ENCODE results near the gene NOS3. TPM values are rescaled to one million over a fixed set of nuclear protein-coding genes. Genes with fewer than 3 reads are reported as not detected.

The NOS3 gene
- total and polyA plus RNA-seq, 7 donors: 1.4 to 13.2 (median 5.8) TPM

- Histone ChIP-seq H3K9me3 (no peaks in the 10 kb centered on the region), H3K27ac (no peak overlapping the region), H3K36me3 (ENCODE audit: insufficient read depth in 1 of 2, low read depth in 1 of 2) (no peaks in the 10 kb centered on the region), H3K4me1 (peaks cover 13% of the 10 kb centered on the region), H3K4me3 (no peak overlapping the region), H3K27me3 (ENCODE audit: insufficient read depth in 3 of 3, low read length in 2 of 3) (peaks cover 0 to 2% (median 0%) of the 10 kb centered on the region in 3 donors)
- intact Hi-C loops (cut with DNase I): no loop called here
- TF ChIP-seq, protein P1, sequence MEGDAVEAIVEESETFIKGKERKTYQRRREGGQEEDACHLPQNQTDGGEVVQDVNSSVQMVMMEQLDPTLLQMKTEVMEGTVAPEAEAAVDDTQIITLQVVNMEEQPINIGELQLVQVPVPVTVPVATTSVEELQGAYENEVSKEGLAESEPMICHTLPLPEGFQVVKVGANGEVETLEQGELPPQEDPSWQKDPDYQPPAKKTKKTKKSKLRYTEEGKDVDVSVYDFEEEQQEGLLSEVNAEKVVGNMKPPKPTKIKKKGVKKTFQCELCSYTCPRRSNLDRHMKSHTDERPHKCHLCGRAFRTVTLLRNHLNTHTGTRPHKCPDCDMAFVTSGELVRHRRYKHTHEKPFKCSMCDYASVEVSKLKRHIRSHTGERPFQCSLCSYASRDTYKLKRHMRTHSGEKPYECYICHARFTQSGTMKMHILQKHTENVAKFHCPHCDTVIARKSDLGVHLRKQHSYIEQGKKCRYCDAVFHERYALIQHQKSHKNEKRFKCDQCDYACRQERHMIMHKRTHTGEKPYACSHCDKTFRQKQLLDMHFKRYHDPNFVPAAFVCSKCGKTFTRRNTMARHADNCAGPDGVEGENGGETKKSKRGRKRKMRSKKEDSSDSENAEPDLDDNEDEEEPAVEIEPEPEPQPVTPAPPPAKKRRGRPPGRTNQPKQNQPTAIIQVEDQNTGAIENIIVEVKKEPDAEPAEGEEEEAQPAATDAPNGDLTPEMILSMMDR (IDR thresholded peaks at IDR 0.05): no peak
- WGBS, 3 donors: 89 to 94% (median 91%) methylated on average over 8 of the region's 8 CpGs
- DNase-seq (no peak), ATAC-seq (no peak)
Observed at GRCh38 chr7:151053751-151054150, 62.9 kb downstream of the NOS3 start.

DNA sequence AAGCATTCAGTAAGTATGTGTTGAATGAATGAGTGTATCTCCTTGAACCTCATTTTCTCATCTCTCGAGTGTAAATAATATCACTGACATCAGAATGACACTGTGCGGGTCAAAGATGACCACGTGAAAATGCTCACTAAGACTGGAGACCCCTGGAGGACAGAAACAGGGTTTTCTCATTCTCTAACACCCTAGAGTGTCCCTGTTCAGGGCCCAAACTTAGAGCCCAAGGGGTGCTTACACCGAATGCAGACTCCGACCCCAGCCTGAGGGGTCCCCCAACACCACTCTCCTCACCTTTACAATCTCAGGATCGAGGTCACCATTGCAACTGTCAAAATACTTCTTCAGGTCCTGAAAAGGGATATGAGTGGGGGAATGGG lies 65.5 kb downstream of the NOS3 start:
- intact Hi-C loops (cut with DNase I): no loop called here
- peaks cover 24% of the 10 kb centered on the region for H3K4me1 ChIP-seq
- H3K36me3 ChIP-seq (ENCODE audit: insufficient read depth in 1 of 2, low read depth in 1 of 2): no peaks in the 10 kb centered on the region
- ATAC-seq (no peak), DNase-seq (no peak)
- peaks cover 0 to 2% (median 0%) of the 10 kb centered on the region in 3 donors for H3K27me3 ChIP-seq (ENCODE audit: insufficient read depth in 3 of 3, low read length in 2 of 3)
- no peak overlapping the region for H3K27ac ChIP-seq
- TF ChIP-seq, protein P1 (IDR thresholded peaks at IDR 0.05): no peak
- 82 to 90% (median 87%) methylated on average over 6 of the region's 6 CpGs for WGBS, 3 donors
- H3K4me3 ChIP-seq: no peak overlapping the region
- no peaks in the 10 kb centered on the region for H3K9me3 ChIP-seq

DNA sequence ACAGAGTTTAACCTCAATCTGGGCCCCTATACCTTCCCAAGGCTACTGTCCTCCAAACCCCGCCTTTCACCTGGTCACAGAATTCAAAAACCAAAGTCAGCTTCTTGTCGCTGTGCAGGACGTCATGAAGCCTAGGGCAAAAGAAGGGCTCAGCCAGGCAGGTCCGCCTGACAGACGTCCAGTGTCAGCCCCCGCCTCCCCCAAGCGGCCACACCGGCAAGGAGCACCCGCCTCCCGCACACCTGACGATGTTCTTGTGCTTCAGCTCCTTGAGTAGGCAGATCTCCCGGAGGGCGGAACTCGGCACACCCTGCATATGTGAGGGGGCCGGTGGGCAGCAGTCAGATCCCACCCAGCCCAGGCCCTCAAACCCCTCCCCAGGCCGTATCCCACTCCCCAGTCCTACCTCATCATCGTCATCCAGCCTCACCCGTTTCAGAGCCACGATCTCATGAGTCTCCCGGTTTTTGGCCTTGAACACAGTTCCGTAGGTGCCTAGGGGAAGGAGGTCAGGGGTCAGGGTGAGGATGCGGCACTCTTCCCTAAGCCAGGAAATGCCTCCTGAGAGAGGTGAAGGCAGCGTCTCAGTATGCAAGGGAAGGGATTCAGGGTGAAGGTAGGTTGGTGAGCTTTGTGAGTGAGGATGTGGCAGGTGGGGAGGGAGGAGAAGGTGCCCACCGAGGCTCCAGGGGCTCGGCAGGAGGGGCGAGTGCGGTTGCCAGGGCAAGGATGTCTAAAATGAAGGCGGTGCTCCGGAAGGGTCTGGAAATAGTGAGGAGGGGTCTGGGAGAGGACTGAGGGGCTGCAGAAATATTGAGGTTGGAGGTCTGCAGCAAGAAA lies 66.1 kb downstream of the NOS3 start:
- H3K4me3 ChIP-seq: peak overlapping the region; percentile 85
- peaks cover 0 to 2% (median 0%) of the 10 kb centered on the region in 3 donors for H3K27me3 ChIP-seq (ENCODE audit: insufficient read depth in 3 of 3, low read length in 2 of 3)
- DNase-seq (no peak), ATAC-seq (no peak)
- H3K36me3 ChIP-seq (ENCODE audit: insufficient read depth in 1 of 2, low read depth in 1 of 2): no peaks in the 10 kb centered on the region
- peaks cover 26% of the 10 kb centered on the region for H3K4me1 ChIP-seq
- WGBS, 3 donors: 40 to 45% (median 41%) methylated on average over 29 of the region's 29 CpGs
- intact Hi-C loops (cut with DNase I): no loop called here
- TF ChIP-seq, protein P1 (IDR thresholded peaks at IDR 0.05): no peak
- no peak overlapping the region for H3K27ac ChIP-seq
- H3K9me3 ChIP-seq: no peaks in the 10 kb centered on the region

DNA sequence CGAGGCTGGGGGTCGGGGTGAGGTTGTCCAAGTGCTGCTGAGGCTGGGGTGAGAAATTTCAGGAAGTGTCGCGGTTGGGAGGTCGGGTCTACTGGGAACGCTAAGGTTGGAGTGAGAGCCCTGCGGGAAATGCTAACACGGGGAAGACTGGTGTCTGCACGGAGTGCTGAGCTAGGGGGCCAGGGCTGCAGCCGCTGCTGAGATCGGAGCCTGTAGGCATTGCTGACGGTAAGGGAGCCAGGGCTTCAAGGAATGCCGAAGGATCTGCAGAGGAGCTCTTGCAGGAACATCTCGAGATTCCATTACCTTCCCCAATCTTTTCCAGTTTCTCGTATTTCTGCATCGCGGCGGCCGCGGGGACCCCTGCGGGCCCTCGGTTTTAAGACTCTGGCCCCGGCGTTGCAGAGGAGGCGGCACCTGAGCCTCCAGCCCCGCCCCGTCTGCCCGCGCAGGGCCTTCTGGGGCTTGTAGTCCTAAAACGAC lies 66.7 kb downstream of the NOS3 start, which contains the start of gene CDK5:
Gene CDK5 (minus strand): TSS at position 392 of the 483 bp plus-strand sequence. CDS start 49 bp downstream, at position 343.
- H3K27ac ChIP-seq: peak within 1 kb of the TSS; percentile 99
- H3K36me3 ChIP-seq (ENCODE audit: insufficient read depth in 1 of 2, low read depth in 1 of 2): peaks cover 0 to 3% of the 10 kb centered on the region in 2 donors
- ATAC-seq: peak; percentile 1 to 7 (median 2)
- H3K4me1 ChIP-seq: peaks cover 31% of the 10 kb centered on the region
- TF ChIP-seq, protein P1 (IDR thresholded peaks at IDR 0.05): no peak
- intact Hi-C loops (cut with DNase I): no loop called here
- H3K27me3 ChIP-seq (ENCODE audit: insufficient read depth in 3 of 3, low read length in 2 of 3): peaks cover 0 to under 1% (median 0%) of the 10 kb centered on the region in 3 donors
- no peak for DNase-seq
- peak within 1 kb of the TSS; percentile 85 for H3K4me3 ChIP-seq
- 1% methylated on average over 28 to 30 of the region's 30 CpGs for WGBS, 3 donors
- H3K9me3 ChIP-seq: no peaks in the 10 kb centered on the region

All from psoas muscle (tissue), 8 donors.